Measurements from ENCODE around the gene SUCLG2.

SUCLG2 gene

DNA sequence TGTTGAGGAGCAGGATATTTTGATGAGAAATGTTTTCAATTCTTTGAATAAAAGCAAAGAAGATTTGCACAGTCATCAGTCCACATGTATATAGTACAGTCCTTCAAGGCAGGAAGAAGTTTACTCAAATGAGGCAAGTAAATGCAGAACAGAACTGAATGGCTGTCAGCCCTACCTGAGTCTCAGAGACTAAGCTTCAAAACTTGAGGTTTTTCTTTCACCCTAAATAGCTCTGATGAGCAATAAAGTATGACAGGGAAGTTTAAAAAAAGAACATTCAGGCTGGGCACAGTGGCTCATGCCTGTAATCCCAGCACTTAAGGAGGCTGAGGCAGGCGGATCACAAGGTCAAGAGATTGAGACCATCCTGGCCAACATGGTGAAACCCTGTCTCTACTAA, 232.5 kb downstream of the SUCLG2 start:
- TF ChIP-seq, protein P1, sequence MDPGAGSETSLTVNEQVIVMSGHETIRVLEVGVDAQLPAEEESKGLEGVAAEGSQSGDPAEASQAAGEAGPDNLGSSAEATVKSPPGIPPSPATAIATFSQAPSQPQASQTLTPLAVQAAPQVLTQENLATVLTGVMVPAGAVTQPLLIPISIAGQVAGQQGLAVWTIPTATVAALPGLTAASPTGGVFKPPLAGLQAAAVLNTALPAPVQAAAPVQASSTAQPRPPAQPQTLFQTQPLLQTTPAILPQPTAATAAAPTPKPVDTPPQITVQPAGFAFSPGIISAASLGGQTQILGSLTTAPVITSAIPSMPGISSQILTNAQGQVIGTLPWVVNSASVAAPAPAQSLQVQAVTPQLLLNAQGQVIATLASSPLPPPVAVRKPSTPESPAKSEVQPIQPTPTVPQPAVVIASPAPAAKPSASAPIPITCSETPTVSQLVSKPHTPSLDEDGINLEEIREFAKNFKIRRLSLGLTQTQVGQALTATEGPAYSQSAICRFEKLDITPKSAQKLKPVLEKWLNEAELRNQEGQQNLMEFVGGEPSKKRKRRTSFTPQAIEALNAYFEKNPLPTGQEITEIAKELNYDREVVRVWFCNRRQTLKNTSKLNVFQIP (CRISPR knock-in tag; IDR thresholded peaks at IDR 0.05; ENCODE audit: borderline replicate concordance, low read depth), result no peak
- no peak for TF ChIP-seq ZFP3 (CRISPR knock-in tag; IDR thresholded peaks at IDR 0.05)
- no peak for TF ChIP-seq ZNF70 (CRISPR knock-in tag; IDR thresholded peaks at IDR 0.05)
- TF ChIP-seq GLIS3 (CRISPR knock-in tag; IDR thresholded peaks at IDR 0.05), result no peak
- no peak for TF ChIP-seq RARB (CRISPR knock-in tag; IDR thresholded peaks at IDR 0.05)
- no peak for TF ChIP-seq ARNTL (CRISPR knock-in tag; IDR thresholded peaks at IDR 0.05; ENCODE audit: borderline replicate concordance, low read depth)
- TF ChIP-seq ZNF565 (CRISPR knock-in tag; conservative IDR thresholded peaks at IDR 0.05; ENCODE audit: low read depth), result no peak
- no peak for TF ChIP-seq ISL1 (CRISPR knock-in tag; IDR thresholded peaks at IDR 0.05)
- TF ChIP-seq PPARA (CRISPR knock-in tag; IDR thresholded peaks at IDR 0.05; ENCODE audit: borderline replicate concordance), result no peak
- TF ChIP-seq, protein P2, sequence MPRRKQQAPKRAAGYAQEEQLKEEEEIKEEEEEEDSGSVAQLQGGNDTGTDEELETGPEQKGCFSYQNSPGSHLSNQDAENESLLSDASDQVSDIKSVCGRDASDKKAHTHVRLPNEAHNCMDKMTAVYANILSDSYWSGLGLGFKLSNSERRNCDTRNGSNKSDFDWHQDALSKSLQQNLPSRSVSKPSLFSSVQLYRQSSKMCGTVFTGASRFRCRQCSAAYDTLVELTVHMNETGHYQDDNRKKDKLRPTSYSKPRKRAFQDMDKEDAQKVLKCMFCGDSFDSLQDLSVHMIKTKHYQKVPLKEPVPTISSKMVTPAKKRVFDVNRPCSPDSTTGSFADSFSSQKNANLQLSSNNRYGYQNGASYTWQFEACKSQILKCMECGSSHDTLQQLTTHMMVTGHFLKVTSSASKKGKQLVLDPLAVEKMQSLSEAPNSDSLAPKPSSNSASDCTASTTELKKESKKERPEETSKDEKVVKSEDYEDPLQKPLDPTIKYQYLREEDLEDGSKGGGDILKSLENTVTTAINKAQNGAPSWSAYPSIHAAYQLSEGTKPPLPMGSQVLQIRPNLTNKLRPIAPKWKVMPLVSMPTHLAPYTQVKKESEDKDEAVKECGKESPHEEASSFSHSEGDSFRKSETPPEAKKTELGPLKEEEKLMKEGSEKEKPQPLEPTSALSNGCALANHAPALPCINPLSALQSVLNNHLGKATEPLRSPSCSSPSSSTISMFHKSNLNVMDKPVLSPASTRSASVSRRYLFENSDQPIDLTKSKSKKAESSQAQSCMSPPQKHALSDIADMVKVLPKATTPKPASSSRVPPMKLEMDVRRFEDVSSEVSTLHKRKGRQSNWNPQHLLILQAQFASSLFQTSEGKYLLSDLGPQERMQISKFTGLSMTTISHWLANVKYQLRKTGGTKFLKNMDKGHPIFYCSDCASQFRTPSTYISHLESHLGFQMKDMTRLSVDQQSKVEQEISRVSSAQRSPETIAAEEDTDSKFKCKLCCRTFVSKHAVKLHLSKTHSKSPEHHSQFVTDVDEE (CRISPR knock-in tag; IDR thresholded peaks at IDR 0.05), result no peak
- TF ChIP-seq ESRRG (CRISPR knock-in tag; IDR thresholded peaks at IDR 0.05), result no peak
- TF ChIP-seq, protein P3, sequence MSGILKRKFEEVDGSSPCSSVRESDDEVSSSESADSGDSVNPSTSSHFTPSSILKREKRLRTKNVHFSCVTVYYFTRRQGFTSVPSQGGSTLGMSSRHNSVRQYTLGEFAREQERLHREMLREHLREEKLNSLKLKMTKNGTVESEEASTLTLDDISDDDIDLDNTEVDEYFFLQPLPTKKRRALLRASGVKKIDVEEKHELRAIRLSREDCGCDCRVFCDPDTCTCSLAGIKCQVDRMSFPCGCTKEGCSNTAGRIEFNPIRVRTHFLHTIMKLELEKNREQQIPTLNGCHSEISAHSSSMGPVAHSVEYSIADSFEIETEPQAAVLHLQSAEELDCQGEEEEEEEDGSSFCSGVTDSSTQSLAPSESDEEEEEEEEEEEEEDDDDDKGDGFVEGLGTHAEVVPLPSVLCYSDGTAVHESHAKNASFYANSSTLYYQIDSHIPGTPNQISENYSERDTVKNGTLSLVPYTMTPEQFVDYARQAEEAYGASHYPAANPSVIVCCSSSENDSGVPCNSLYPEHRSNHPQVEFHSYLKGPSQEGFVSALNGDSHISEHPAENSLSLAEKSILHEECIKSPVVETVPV (CRISPR knock-in tag; IDR thresholded peaks at IDR 0.05), result no peak
- TF ChIP-seq ZFP30 (CRISPR knock-in tag; IDR thresholded peaks at IDR 0.05), result no peak
- TF ChIP-seq BACH2 (CRISPR knock-in tag; IDR thresholded peaks at IDR 0.05; ENCODE audit: borderline replicate concordance), result no peak
- TF ChIP-seq CSDC2 (CRISPR knock-in tag; IDR thresholded peaks at IDR 0.05), result no peak
- ATAC-seq, result no peak

DNA sequence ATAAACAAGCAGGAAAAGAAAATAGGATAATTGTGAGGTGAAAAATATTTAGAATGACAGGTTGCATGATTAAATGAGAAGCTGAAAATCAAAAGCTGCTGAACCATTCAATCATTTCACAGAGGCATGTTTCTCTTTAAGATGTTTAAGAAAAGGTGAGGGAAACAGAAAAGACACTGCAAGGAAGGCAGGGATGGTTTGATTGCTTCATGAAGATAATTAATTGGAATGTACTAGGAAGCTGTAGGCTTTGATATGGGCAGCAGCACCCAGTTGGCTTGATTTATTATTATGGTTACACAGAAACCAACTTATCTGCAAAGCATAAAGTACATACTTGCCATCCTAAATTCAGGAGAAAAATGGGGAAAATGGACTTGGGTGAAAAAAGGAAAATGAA, 234.6 kb downstream of the SUCLG2 start:
- TF ChIP-seq RARB (CRISPR knock-in tag; IDR thresholded peaks at IDR 0.05), result no peak
- TF ChIP-seq PPARA (CRISPR knock-in tag; IDR thresholded peaks at IDR 0.05; ENCODE audit: borderline replicate concordance), result no peak
- TF ChIP-seq, protein P1 (CRISPR knock-in tag; IDR thresholded peaks at IDR 0.05; ENCODE audit: borderline replicate concordance, low read depth), result no peak
- no peak for TF ChIP-seq OSR1 (CRISPR knock-in tag; IDR thresholded peaks at IDR 0.05)
- no peak for TF ChIP-seq BACH2 (CRISPR knock-in tag; IDR thresholded peaks at IDR 0.05; ENCODE audit: borderline replicate concordance)
- ATAC-seq, result no peak

DNA sequence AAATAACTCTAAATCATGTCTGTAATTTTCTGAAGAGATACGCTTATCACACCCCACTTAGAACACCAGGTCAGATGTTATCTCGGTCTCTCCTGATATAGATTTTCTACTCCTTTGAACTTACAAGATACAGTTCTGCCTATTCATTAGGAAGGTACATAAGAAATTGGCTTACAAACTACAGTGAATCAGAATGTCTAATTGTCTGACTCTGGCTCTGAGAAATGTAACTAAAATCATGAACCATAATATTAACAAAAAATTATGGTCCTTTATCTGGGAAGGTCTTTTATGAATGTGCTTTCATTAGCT, 235.2 kb downstream of the SUCLG2 start:
- ATAC-seq, result no peak
- no peak for TF ChIP-seq SNAI2 (CRISPR knock-in tag; IDR thresholded peaks at IDR 0.05)
- TF ChIP-seq CSDC2 (CRISPR knock-in tag; IDR thresholded peaks at IDR 0.05), result no peak
- no peak for TF ChIP-seq TCF4 (CRISPR knock-in tag; IDR thresholded peaks at IDR 0.05; ENCODE audit: borderline replicate concordance)
- TF ChIP-seq RARB (CRISPR knock-in tag; IDR thresholded peaks at IDR 0.05), result no peak
- no peak for TF ChIP-seq ZNF8 (CRISPR knock-in tag; IDR thresholded peaks at IDR 0.05)
- TF ChIP-seq, protein P3 (CRISPR knock-in tag; IDR thresholded peaks at IDR 0.05), result no peak

All from SK-N-SH treated with all-trans-retinoic acid at 6 μM for 48 hours (cell line).